Stimulated activated CD4-positive, alpha-beta T cell treated with anti-CD3 and anti-CD28 coated beads, Interleukin-12 subunit alpha, Interleukin-12 subunit beta, amount 100 ng/mL, for 4 hours (primary cell): Measurements from ENCODE around the gene SRGN.
"Not testable (repeated sequence)": the region's sequence is repeated elsewhere in the genome, so short reads cannot be mapped to it uniquely, and the experiment has no call there.

ENCODE experiments used
- DNase-seq: peaks from one replicate; pipeline ENCODE4 v3.0.0-alpha.2; 2020

Gene SRGN, protein sequence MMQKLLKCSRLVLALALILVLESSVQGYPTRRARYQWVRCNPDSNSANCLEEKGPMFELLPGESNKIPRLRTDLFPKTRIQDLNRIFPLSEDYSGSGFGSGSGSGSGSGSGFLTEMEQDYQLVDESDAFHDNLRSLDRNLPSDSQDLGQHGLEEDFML

DNA sequence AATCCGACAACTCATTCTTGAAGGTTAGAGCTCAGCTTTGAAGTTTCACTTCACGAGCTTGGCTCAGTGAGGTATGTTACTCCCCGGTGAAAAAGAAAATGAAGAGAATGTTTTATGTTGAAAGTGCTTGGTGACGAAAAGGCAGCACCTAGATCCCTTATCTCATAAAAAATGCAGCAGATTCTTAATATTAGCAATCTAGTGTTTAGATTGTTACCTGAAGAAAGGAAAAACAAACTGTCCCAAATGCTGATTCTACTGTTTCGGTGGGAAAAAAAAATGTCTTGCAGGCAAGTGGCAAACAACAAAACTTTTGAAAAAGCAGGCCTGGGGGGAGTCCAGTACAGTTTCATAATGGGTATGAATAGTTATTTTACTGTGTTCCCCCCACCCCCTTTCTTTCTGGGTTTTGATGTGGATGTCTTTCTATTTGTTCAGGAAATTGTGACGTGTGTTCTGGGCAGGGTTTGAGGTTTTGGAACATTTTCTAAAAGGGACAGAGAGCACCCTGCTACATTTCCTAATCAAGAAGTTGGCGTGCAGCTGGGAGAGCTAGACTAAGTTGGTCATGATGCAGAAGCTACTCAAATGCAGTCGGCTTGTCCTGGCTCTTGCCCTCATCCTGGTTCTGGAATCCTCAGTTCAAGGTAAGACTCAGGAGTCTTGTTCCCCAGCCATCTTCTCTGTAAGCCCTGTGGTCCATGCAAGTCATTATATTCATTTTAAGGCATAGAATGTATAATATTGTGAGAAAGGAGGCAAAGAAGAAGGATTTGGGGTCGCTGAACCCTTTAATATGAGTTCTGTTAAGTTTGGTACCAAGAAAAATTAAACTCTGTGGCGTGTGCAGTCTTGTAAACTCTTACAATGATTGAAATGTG lies at the start of gene SRGN:
Gene SRGN, plus strand, starts transcription at position 514 of the 881 bp plus-strand sequence. Its CDS starts 55 bp downstream, at position 569.
- DNase-seq, result peak; percentile 49

DNA sequence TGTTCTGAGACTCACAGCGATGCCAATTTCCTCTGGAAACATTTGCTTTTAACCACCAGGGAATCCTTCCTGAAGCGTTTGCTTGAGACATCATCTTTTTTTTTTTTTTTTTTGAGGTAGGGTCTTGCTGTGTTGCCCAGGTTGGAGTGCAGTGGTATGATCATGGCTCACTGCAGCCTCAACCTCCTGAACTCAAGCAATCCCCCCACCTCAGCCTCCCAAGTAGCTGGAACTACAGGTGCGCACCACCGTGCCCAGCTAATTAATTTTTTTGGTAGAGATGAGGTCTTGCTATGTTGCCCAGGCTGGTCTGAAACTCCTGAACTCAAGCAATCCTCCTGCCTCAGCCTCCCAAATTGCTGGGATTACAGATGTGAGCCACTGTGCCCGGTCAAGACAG lies 47.0 kb upstream of the SRGN start:
- DNase-seq, result not testable (repeated sequence)

DNA sequence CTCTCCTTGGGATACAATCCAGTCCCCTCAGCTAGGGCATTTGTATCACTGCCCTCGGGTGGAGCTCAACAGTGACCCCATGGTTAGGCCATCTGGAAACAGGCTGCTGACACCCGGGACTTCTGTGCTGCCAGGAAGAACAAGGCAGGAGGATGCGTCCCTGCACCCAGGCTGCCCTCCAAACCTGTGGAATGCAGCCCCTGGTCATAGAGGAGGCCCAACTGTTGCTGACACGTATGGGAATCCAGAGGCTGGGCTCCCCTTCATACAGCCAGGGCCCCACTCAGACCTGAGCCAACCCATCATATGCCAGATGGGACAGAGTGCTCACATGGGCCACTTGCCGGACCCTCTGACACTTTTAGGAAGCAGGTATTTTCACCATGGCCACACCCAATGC lies 45.5 kb upstream of the SRGN start:
- DNase-seq, result no peak

DNA sequence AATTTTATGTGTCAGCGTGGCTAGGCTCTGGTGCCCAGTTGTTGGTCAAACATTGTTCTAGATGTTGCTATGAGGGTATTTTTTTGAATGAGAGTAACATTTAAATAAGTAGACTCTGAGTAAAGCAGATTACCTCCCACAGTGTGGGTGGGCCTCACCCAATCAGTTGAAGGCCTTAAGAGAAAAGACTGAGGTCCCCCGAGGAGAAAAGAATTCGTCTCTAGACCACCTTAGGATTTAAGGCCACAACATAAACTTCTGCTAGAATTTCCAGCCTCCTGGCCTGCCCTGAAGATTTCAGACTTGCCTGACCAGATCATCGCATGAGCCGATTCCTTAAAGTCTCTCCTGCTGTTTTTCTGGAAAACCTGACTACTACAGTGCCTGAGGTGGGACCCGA lies 45.1 kb upstream of the SRGN start:
- DNase-seq, result no peak

DNA sequence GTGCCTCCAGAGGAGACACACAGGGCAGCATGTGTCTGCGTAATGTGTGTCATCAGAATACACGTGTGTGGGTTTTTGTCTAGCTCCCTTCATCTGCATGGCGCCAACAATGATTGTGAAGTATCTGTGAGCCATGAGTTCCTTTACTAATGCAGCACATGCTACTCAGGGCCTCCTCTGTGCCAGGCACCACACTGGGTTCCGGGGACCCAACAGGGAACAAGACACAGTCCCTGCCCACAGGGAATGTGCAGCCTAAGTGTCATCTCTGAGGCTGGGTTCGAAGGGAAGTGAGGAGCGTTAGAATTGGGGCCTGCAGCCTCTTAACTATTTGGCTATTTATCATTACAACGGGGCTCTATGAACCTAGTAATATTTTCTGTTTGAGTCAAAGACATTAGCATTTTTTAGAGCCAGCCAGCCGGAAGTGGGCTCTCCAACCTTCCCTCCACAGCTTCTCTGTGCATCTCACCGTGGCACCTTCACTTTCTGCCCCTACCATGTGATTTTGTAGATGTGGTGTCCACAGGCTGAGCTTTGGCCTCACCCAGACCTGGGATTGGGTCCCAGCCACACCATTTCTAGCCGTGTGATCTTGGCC lies 43.9 kb upstream of the SRGN start:
- peak; percentile 23 for DNase-seq

DNA sequence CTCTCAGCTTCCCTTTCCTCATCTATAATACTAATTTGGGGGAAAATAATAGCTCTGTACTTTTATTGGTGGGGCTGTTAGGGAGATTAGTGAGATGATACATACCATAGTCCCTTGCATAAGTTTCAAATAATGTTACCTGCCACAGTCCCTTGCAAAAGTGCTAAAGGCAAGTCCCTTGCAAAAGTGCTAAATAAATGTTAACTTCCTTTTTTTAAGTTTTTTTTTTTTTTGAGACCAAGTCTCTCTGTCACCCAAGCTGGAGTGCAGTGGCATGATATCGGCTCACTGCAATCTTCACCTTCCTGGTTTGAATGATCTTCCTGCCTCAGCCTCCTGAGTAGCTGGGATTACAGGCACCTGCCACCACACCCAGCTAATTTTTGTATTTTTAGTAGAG lies 43.4 kb upstream of the SRGN start:
- DNase-seq, result no peak

DNA sequence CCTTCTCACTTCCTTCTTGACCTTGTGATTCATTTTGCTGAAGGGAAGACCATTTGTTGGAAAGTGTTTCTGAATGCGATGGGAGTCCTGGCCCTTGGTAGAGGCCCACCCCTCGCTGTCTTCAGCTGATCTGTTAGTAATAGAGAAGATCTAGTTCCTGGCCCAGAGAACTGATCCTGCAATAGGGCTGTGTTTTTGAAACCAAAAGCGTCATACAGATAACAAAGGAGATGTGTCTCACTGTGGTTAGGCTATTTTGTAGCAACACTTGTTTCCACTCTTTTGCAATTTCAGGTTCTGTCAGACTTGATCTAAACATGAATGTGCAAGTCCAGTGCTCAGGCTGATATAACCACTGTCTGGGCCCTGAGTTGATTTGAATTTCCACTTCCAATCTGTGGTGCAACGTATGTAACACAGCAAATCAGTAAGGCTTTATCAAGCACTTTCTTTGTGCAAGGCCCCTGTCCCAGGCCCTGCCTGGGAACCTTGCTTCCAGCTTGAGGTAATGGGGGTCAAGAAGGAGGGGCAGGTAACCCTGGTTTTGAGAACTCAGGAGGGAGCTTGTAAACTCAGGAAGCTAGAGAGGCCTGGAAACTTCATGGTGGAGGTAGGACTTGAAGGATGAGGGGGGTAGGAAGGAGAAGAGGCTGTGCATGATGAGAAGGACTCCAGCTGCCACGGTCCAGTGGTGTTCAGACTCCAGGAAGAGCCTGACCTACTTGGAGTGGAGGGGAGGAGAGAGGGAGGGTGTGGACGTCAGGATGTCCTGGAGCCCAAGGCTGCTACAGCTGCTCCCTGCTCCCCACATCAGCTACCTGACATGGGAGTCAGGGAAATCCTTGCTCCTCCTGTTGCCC lies 42.2 kb upstream of the SRGN start:
- DNase-seq, result no peak

DNA sequence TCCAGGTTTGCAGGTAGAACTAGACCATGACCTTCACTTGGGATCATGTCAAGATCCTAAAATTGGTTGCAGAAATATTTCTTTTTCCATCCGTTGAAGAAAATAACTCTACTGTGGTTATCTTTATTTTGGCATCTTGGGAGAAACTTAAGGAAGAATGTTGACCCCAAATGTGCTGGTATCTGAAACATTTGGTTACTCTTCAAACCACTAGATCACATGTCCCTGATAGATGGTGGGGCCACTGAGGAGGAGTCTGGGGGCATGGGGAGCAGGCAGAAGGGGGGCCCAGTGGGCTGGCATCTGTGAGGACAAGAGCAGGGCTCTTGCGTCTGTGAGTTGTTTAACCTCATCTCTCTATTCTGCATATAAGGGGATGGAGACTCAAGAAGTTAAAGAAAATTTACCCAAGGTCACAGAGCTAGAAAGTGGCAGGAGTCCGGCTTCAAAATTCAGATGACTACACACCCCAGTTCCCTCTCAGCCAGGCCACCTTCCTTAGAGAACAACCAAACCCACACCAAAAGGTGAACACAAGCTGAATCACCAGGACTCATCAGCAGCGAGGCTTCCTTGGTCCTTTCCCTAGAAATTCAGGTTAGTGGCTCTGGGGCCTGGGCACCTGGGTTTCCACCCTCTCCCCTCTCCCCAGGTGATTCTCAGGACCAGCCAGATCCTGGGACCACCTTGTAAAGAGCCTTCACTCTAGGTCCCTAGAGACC lies 40.6 kb upstream of the SRGN start:
- no peak for DNase-seq

DNA sequence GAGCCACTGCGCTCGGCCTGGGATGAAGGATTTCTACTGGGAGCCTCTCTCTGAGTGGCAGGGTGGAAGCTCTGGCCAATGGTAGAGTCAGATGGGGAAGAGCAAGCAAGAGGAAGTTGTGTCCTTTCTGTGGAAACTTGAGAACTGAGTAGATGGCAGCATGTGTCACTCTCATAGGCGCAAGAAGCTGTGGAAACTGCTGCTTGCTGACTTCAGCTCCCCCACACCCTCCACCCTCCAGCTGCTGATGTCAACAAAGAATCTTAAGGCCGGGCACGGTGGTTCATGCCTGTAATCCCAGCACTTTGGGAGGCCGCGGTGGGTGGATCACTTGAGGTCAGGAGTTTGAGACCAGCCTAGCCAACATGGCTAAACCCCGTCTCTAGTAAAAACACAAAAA lies 39.8 kb upstream of the SRGN start:
- no peak for DNase-seq

DNA sequence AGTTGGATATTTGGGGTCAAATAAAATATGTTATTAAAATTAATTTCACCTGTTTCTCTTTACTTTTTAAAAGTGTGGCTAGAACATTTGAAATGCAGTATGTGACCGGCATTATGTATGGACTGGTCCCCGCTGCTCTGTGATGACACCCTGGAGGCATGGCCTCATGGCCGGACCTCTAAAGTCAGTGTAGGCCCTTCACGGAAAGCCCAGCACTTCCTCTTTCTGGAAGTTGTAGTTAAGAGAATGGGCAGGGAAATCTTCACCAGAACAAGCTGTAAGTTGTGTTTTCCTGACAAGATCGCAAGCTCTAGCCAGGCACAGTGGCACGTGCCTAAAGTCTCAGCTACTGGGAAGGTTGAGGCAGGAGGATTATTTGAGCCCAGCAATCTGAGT lies 38.3 kb upstream of the SRGN start:
- DNase-seq, result no peak

DNA sequence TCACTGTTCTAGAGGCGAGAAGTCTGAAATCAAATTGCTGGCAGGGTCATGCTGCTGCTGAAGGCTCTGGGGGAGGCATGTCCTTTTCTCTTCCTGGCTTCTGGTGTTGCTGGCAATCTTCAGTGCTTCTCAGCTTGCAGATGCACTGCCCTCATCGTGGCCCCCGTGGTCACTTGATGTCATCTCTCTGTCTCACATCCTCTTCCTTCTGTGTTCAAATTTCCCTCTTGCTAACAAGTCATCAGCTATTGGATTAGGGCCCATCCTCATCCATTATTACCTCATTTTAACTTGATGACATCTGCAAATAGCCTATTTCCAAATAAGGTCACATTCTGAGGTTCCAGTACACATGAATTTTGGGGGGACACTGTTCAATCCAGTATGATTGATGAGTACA lies 36.6 kb upstream of the SRGN start:
- no peak for DNase-seq

DNA sequence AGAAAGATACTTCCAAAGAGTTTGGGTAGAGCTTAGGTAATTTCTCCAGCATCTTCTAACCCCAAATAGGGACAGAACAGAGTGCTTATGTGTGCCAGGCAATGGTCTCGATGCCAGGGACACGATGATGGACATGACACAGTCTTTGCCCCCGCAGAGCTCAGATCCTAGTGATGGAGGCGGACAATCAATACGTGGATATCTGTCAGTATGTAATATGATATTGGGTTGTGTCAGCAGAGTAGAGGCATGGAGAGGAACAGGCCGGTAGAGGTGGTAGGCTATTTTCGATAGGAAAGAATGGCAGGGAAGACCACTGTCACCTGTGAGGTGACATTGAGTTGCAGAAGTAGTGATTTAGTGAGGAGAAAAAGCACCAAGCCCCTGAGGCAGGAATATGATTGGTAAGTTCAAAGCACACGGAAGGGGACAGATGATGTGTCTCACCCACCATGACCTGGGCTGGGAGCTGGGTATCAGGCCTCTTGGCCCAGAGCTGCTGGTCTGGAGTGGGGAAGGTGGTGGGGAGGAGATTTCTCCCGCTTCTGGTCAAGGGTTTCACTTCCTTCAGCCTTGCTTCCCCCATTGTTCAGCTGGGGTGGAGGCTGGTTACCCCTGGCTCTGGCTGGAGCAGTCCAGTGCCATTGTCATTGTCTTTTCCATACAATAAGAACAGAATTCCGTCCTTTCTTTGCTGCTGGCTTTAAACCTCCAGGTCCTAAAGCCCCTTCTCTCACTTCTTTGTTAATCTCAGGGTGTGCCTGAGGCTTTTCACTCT lies 36.0 kb upstream of the SRGN start:
- no peak for DNase-seq

DNA sequence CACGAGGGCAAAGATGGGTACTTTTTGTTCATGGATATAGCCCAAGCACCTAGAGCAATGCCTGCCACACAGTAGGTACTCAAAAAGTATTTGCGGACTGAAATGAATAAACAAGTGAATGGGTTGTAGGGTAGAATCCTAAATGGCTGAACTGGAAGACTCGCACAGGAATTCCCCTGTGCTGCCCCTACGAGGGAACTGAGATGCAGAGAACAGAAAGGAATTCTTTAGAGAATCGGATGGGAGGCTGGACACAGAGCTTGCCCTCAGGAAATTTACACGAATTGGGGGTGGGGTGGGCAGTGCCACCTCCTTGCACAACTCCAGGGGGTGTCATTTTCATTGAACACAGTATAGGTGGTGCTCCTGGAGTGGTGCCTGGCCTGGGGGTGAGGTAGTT lies 35.2 kb upstream of the SRGN start:
- no peak for DNase-seq

DNA sequence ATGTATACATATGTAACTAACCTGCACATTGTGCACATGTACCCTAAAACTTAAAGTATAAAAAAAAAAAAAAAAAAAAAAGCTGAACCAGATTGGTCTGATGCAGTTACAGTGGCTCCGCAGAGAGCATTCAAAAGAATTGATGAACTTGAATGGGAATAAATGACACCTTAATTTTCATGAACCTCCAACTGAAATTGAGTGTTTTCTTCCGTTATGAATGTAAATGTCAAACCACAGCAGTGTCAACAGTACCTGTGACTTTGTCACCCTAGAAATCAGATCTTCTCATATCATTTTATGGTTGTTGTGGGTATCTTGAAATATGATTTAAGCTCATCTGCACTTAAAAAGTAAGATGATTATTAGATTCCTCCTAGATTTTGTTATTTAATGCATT lies 32.7 kb upstream of the SRGN start:
- DNase-seq, result no peak

DNA sequence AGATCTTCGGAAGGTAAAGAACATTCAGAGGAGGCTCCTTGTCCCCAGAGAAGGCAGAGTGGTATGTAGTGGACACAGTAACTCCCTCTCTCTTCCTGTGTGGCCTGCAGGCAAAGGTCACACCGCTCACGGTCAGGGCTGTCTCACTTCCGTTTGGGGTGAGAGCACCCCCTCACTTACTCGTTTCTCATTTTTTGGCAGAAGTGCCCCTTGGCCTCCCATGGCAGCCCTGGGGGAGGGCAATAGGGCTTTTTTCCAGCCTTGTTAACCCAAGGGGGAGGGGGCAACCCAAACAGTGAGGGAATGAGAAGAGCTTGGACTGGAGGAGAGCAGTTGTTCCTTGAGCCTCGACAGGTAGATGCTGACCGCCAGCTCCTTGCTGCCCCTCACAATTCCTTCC lies 31.8 kb upstream of the SRGN start:
- DNase-seq, result no peak

DNA sequence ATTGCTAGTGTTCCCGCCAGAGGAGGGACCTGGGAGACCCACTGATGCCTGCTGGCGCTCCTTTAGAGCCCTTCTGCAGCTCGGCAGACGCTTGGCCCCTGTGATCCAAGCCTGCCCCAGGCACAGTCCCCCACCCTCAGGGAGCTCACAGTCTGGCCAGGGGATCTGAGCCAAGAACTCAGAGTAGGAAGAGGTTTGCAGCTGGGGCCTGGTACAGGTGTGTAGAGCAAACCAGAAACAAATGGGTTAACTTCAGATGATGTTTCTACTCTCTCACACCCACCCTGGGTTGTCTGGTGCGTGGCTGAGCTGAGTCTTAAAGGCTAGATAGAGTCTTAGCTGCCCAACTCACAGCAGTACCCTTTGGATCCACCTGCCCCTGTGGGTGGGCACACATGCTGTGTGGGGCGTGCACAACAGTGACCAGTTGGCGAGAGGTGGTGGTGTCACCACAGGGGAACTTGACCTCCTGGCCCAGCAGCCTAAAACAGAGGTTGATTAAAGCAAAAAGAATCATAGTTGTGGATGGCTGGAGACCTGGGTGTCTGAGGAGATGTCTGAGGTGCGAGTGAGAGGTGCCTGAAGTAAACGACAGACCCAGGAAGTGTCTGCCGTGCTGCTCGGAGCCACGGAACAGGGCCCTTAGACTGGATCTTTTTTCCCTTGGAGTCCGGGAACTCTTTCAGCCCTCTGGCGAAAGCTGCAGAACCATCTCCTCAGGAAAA lies 31.2 kb upstream of the SRGN start:
- DNase-seq, result no peak

DNA sequence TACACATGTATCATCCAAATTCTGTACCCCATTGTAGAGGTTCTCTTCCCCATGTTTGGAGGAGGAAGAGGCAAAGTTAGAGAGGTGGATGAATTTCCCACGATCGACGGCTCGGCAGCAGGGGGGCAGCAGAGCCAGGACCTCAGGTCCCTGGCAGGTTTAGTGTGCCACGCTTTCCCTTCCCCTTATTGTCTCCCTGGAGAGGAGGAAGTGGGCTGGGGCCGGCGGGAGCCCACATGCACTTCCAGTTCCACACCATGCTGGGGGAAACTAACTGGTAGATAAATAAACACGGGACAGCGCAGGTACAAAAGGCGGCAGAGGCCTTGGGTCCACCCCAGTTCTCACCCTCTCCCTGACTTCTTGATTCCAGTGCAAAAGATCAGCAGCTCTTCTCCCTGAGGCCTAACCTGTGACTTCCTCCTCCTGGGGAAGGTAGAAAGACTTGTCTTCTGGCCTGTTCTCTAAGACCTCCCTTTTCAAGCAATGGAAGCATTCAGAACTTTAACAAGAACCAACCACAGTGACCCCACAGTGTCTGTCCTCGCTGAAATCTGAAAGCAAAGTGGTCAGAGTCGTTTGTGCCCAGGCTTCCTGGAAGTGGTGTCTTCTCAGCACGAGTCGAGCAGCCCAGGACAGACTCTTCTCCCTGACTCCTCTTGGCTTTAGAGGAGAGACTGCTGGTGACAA lies 30.5 kb upstream of the SRGN start:
- DNase-seq, result no peak

DNA sequence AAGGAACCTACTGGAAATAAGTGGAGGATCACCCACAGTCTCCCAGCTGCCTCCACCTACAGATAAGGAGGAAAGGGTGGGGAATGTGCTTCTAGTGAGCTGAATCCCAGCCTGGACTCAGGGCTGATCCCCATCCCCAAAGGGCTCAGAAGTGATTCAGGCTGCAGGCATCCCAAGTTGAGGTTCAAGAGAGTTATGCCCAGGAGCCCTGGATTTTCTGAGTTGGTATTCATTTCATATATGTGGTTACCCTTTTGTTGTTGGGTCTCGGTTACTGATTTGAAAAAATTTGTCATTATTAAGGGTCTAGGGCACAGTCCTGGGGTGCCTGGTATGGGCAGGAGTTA lies 30.0 kb upstream of the SRGN start:
- no peak for DNase-seq

DNA sequence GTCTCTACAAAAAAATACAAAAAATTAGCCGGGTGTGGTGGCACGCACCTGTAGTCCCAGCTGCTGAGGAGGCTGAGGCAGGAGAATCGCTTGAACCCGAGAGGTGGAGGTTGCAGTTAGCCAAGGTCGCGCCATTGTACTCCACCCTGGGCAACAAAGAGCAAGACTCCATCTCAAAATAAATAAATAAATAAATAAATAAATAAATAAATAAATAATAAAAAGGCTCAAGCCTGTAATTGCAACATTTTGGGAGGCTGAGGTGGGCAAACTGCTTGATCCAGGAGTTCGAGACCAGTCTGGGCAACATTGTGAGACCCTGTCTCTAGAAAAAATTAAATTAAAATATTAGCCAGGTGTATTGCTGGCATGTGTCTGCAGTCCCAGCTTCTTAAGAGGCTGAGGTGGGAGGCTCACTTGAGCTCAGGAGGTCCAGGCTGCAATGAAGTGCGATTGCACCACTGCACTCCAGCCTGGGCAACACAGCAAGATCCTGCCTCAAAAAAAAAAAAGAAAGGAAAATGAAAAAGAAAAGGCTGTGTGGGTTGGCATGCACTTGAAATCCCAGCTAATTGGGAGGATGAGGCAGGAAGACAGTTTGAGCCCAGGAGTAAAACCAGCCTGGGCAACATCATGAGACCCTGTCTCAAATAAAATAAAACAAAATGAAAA lies 27.6 kb upstream of the SRGN start:
- DNase-seq, result no peak
